ENCODE results near the gene KCNJ10.

The KCNJ10 gene

GRCh38 chr1:159985473-159985872, 84.5 kb downstream of the KCNJ10 start:
- DNase-seq = no peak

- DNase-seq = no peak
Observed at GRCh38 chr1:159983681-159984080, 86.3 kb downstream of the KCNJ10 start.

DNA sequence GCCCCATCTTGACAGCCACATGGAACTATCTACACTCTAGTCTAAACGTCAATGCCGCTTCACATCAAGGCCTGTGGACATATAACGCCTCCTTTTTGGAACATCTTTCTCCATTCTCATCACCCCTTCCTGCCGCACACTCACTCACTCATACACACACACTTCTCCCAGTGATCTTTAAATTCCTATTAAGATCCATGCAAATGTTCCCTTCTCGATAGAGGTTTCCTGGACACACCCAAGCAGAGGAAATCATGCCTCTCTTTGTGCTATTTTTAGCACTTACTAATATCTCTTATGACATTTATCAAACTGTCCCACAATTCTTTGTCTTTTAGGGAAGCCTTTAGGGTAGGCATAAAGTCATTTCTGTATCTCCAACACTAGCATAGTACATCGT, 87.7 kb downstream of the KCNJ10 start:
- no peak for DNase-seq

DNA sequence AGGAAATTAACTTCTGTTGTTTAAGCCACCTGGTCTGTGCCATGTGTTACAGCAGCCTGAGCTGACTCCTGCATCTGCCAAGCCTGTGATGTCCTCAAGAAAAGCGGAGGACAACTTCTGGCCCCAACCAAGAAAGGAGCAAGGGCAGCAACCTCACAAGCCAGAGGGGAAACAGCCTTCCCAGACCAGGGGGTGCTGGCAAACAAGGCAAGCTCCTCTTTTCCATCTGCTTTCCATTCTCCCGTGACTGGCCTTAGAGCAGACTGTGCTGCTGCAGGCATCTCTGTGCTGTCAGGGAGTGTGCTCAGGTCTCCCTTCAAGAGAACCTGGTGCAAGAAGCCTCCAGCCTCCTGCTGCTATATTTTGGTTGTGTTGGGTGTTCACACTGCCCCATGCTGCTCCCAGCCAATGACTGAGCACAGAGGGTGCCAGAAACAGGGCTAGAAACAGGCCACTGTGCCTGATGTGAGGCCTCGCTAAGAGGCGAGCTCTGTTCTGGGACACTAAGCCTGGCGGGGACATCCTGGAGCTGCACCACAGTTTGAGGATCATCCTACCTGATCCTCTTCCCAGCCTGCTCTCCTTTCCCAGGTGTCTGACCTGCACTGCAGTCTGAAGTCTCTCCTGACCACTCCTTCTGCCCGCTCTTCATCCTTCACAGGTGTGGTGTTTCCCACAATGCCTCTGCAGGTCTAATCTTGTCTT, 88.5 kb downstream of the KCNJ10 start:
- DNase-seq = no peak

GRCh38 chr1:159980786-159981185, 89.2 kb downstream of the KCNJ10 start:
- DNase-seq = no peak

- DNase-seq = no peak
Observed at GRCh38 chr1:159980076-159980475, 89.9 kb downstream of the KCNJ10 start.

DNA sequence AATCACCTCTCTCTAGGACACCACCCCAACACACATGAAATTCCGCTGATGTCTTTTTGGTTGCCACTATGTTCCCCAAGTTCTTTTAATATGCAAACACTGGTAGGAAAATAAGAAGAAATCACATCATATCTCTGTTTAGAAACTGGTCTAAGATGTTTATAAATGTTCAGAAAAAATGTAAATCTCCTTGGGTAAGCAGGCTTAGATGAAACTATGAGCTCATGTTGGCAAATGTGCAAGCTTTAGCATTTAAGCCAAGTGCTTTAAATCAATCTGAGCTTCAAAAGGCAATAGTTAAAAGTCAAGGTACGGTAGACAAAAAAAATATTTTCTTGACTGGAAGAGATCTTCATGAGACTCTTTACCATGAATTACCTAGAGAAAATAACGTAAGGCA, 90.7 kb downstream of the KCNJ10 start:
- no peak for DNase-seq

DNA sequence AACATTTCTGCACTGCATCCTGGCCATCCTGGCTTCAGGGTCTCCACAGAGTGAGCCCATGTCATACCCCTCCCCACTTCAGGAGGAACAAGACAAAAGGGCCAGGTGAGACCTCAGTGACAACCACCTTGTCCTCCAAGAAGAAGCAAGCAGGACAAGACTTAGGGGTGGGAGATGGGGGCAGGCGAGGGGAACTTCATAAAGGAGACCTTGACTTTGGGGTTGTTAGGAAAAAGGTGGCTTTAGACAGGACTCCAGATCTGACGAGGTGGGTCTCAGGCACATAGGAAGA, 91.9 kb downstream of the KCNJ10 start:
- no peak for DNase-seq

DNA sequence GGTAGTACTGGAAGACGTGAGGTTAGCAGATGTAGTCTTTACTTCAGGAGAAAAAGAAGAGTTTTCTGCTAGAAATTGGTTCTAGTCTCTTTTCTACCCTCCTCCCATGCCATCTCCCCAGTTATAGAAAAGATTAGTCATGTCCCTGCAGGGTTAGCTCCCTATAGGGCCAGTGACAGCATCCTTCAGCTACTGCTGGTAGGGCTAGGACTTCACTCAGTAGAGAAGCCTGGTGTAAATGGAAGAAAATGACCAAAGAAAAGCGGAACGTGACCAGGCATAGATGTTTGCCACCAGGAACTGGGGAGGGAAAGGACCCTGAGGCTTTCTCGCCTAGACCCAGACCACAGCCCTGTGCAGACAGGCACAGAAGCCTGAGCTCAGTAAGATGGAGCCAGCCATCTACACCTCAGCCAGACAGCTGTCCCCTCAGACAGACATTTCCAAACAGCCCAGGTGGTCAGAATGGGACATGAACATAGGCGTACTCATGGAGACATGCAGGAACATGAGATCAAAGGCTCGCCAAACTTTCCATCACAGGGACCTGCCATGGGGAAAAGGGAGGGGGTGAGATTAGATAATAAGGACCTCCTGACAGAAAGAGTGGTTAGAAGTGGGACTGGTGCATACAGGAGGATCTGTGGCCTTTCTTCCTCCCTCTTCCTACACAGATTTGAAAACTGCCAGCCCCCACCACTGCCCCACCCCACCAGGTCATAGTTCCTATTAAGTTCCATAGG, 92.4 kb downstream of the KCNJ10 start:
- DNase-seq = no peak

DNA sequence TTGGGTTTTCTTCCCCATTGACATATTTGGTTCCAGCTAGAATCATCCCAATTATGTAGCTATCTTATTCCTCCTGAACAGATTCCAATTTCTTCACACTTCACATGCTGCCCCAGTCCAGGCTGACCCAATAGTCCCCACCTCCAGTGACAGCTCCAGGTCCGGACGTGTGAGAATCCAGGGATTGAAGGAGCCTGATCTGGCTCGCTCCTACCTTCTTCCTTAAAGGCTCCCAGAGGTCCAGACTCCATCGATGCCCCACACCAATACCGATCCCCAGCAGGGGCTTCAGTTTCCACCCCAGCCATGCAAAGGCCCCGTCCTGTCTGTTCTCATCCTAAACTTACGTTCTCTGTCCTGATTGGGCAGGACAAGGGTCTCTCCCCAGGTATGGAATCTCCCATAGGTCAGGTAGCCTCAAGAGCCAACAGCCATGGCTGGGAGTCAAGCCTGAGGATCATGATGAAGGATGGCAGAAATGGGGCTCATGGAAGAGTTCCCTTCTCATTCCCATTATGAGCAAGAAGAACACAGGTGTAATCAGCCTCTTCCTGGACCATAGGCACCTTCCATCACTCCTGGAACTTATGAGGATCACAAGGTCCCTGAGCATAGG, 95.5 kb downstream of the KCNJ10 start:
- no peak for DNase-seq

- DNase-seq = no peak
Observed at GRCh38 chr1:159973350-159973940, 96.5 kb downstream of the KCNJ10 start.

DNA sequence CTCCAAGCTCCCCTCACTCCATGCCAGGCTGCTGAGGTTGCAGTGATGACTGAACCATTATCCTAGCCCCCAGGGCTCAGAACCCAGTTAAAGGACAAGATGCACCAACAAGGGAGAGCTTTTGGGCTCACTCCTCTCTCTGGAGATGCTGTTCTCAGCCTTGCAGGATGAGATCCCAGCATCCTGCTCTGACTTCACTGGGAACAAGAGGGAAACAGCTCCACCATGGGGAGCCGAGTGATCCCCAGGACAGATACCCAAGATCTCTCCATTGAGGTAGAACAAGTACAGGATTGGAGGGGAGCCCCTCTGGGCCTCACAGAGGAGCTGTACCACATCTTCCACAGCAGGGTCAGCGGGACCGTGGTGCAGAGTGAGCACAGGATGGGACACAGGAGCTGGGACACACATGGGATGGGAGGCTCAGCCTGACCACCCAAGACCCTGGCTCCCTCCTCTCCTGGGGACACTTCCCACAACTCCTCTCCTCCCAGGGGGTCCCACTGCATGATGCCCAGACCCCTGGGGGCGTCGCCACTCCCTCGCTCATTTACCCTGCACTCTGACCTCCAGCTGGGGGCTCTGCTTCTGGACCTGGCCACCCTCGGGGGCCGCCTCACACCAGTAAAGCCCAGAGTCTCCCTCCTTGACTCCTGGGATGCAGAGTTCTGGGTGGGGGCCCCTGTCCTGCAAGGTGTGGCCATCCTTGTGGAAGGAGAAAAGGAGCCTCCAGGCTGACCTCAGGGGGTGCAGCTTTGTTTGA, 97.3 kb downstream of the KCNJ10 start:
- DNase-seq = no peak

- DNase-seq = no peak
Observed at GRCh38 chr1:159970932-159971342, 99.0 kb downstream of the KCNJ10 start.

DNA sequence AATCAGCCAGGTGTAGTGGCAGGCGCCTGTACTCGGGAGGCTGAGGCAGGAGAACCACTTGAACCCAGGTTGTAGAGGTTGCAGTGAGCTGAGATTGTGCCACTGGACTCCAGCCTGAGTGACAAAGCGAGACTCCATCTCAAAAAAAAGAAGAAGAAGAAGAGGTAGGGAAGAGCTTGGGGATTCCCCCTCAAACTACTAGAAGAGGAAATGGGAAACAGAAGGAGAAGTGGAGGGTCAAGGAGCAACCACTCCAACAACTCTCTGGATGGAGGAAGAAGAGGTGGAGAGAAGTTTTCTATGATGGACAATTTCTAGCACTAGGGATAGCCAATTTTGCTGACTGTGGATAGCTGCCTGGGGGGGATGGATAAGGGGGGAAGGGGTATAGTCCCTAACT, 101.1 kb downstream of the KCNJ10 start:
- DNase-seq = no peak

DNA sequence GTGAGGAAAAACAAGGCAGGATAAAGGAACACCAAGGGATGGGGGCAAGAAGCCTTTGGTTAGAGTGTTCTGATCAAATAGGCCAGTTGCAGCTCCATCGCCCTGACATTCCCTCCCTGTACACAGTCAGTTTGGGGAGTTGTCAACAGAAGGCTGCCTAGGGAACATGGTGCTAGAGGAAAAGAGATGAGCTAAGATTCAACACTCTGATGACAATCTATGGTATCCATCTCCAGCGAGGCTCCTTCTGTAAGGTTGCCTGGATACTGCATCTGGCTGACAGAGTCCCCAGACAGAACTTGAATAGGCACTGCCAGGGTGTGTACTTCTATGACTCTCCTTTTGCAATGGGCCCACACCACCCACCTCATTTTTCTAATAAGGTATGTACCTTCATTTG, 104.7 kb downstream of the KCNJ10 start:
- no peak for DNase-seq

DNA sequence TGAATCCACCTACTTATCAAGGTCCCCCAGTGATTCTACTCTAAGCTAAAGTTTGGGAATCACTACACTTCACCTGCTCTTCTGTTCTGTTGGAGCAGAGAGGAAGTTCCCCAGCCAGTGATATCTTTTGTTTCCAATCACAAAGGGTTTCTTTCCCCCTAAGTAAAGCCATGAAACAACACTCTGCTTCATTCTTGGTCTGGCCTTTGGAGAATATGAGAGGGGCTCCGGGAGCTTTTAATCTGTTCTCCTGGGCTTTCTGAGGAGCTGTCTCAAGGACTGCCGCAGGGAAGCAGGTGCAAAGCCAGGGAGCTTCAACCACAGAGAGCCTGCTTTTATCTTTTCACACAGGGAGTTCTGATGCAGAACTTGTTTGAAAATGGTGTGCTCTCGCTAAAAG, 105.8 kb downstream of the KCNJ10 start:
- DNase-seq = peak; percentile 43

DNA sequence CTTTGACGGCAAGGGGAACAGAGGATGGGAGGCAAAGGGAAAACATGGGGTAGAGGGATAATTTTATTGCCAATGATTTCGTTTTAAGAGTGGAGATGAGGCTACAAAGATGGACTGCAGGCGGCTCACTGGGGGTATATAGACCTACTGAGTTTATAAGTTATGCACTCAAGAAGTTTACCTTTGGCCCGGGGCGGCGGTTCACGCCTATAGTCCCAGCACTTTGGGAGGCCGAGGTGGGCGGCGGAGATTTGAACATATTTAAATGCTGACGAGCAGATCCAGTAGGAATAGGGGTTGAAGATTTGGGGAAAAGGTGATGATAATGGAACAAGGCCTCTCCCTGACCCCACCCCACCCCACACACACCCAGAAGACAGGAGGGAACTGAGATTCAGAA, 107.8 kb downstream of the KCNJ10 start:
- DNase-seq = no peak

- DNase-seq = no peak
Observed at GRCh38 chr1:159961636-159962035, 108.3 kb downstream of the KCNJ10 start.

- DNase-seq = no peak
Observed at GRCh38 chr1:159960721-159961381, 109.1 kb downstream of the KCNJ10 start.

- DNase-seq = no peak
Observed at GRCh38 chr1:159959451-159959850, 110.5 kb downstream of the KCNJ10 start.

DNA sequence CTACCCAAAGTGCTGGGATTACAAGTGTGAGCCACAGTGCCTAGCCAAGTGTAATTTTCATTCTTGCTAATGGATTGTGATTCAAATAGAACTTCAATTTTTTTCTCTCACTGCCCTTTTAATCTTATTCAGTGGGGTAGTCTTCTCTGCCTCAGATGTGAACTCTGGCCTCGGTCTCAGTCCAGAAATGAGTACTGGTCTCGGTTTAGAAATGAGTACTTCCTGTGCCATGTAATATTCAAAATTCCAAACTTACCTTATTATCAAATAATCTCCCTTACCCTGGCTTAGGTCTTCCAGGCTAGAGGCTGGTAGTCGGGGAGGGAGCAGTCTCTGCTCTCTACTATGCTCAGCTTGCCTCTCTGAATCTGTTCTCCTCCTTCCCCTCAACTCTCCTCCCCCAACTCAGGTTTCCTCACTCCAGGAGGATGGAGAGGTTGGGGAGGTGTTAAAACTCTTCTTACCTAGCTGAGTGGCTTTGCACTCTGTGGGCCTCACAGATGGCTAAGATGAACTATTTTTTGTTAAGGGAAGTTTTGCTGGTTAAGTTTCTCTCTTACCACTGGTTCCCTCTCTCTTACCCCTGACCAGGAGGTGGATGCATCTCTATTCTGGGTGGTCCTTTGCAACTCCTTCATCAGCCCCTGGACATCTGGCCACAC, 111.1 kb downstream of the KCNJ10 start:
- no peak for DNase-seq

- no peak for DNase-seq
Observed at GRCh38 chr1:159957824-159958268, 112.1 kb downstream of the KCNJ10 start.

Data from NCI-H187 treated with DMSO at 0.1 percent for 48 hours (cell line).